HG03354 (cell line): Measurements from ENCODE around the gene EXT2.

Source experiments
- ATAC-seq: cut with Tn5 transposase; IDR thresholded peaks from one replicate; pipeline ENCODE4 v1.9.1; 2021; ENCODE audit warnings: mild to moderate bottlenecking; ENCODE audit not compliant: unreplicated experiment, poor library complexity, severe bottlenecking

EXT2 gene

GRCh38 chr11:44158384-44158783 lies 62.9 kb downstream of the EXT2 start:
- no peak for ATAC-seq

GRCh38 chr11:44159848-44160721 lies 64.6 kb downstream of the EXT2 start:
- ATAC-seq, result peak; percentile 62

GRCh38 chr11:44162004-44162403 lies 66.5 kb downstream of the EXT2 start:
- no peak for ATAC-seq

- no peak for ATAC-seq
Measured at GRCh38 chr11:44162662-44163061, 67.2 kb downstream of the EXT2 start.

GRCh38 chr11:44165432-44165831 lies 70.0 kb downstream of the EXT2 start:
- no peak for ATAC-seq

- no peak for ATAC-seq
Measured at GRCh38 chr11:44167046-44167445, 71.6 kb downstream of the EXT2 start.

GRCh38 chr11:44171518-44171917 lies 76.0 kb downstream of the EXT2 start:
- no peak for ATAC-seq

GRCh38 chr11:44172966-44173365 lies 77.5 kb downstream of the EXT2 start:
- no peak for ATAC-seq

GRCh38 chr11:44174842-44175241 lies 79.4 kb downstream of the EXT2 start:
- no peak for ATAC-seq

GRCh38 chr11:44176546-44177213 lies 81.2 kb downstream of the EXT2 start:
- ATAC-seq, result no peak

- no peak for ATAC-seq
Measured at GRCh38 chr11:44177905-44178304, 82.4 kb downstream of the EXT2 start.

GRCh38 chr11:44178381-44178780 lies 82.9 kb downstream of the EXT2 start:
- ATAC-seq, result no peak

- no peak for ATAC-seq
Measured at GRCh38 chr11:44179173-44179572, 83.7 kb downstream of the EXT2 start.

- ATAC-seq, result no peak
Measured at GRCh38 chr11:44180107-44180506, 84.6 kb downstream of the EXT2 start.

- no peak for ATAC-seq
Measured at GRCh38 chr11:44185522-44185921, 90.0 kb downstream of the EXT2 start.

- ATAC-seq, result no peak
Measured at GRCh38 chr11:44186321-44186930, 90.9 kb downstream of the EXT2 start.

GRCh38 chr11:44188643-44189042 lies 93.2 kb downstream of the EXT2 start:
- ATAC-seq, result no peak

GRCh38 chr11:44189986-44190882 lies 94.8 kb downstream of the EXT2 start:
- no peak for ATAC-seq

- ATAC-seq, result no peak
Measured at GRCh38 chr11:44190883-44191230, 95.4 kb downstream of the EXT2 start.
